GM19099 (cell line): ENCODE data around the gene NEURL3.

ENCODE experiments used
- POLR2A ChIP-seq: IDR thresholded peaks from 3 replicates; pipeline ENCODE4 v1.6.1; 2011; ENCODE audit warnings: low read depth; ENCODE audit not compliant: insufficient read length; ENCODE audit errors: extremely low read depth

The NEURL3 gene

DNA sequence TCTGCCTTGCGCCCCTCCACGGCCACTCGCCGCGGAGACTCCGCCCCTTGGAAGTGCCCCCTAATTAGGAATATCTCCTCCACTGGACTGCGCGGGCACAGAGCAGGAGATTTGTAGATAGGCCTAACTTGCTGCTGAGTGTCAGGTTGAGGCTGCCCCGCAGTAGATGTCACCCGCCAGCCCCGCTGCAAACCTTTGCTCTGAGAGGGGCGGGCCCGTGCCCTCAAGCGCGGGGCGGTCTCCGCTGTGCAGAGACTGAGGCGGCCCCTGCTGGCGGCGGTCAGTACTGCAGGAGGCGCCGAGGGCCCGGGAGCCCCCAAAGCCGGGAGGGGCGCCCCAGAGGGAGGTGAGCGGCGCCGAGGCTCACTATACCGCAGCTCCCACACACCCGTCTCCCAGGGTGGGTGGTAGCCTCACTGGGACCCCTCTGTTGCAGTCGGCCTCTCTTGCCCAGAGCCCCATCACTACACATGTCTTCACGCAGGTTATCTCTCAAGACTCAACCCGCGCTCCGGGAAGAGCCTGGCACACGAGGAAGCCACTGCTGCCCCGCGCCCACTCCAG is 2.9 kb upstream of the NEURL3 start:
- TF ChIP-seq POLR2A, result no peak

- TF ChIP-seq POLR2A, result no peak
Observed at GRCh38 chr2:96506907-96507240, 1.7 kb upstream of the NEURL3 start.

- no peak for TF ChIP-seq POLR2A
Observed at GRCh38 chr2:96506016-96506906, 1.1 kb upstream of the NEURL3 start.

DNA sequence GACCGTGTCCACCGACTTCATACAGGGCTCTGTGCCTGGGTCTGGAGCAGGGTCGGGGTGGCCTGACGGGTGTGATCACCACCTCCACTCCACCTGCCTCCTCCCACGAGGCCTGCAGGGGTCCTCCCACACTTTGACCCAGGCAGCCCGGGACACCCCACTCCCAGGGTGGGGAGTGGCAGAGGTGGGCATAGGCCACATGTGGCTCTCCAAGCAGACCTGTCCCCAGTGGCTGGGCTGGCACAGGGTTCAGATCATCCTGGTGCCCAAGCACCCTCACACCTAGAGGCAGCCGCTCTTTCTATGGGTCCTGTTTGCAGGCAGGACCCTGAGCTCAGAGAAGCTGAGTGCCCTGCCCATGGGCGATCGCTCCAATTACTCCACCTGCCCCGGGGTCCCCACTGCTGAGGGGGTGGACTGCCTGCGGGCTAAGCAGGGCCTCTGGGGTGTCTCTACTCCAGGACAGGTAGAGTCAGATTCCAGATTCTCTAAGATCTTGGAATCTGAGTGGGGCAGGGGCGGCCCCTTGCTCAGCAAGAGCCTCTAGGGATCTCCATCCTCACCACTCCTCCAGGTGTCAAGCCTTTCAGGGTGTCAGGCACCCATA is 1.4 kb downstream of the NEURL3 start:
- no peak for TF ChIP-seq POLR2A

- peak; percentile 25 for TF ChIP-seq POLR2A
Observed at GRCh38 chr2:96502891-96503636, 2.1 kb downstream of the NEURL3 start.

DNA sequence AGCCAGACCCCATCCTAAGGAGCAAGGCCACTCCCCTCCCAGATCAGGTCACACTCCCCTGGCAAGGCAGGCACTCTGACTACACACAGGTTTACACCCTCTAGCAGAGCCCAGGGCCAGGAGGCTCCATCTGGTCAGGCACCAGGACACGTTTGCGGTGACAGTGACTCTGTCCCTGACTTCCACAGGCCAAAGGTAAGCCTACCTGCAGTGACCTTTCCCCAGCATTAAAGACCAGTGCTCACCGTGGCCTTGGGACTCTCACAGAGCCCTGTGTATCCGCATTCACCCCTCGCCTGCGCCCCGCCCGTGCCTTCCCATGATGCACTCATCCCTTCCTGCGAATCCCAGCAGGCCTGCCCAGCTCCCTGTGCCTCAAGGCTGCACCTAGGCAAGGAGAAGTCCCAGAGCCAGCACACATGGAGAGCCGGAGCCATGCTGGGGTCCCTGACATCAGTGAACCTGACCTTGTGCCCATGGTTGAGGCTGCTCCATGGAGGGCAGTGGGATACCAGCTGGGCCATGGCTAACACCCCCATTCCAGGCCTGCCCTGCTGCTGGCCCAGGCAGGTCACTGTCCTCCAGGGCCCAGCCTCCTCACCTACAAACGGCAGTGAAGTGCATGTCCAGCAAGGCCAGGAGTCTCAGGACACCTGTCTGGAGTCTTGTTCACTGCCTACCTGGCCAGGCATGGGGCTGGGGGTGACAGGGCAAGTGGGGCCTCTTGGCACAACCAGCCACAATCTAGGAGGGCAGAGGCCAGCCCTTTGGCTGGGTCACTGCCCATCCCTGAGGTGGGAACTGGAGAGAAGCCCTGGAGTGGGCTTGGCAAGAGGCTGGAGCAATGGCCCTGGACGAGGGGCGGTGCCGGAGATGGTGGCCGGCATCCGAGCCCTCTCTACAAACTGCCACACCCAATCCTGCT is 3.0 kb downstream of the NEURL3 start:
- no peak for TF ChIP-seq POLR2A

- TF ChIP-seq POLR2A, result peak; percentile 20
Observed at GRCh38 chr2:96501471-96501874, 3.7 kb downstream of the NEURL3 start.

DNA sequence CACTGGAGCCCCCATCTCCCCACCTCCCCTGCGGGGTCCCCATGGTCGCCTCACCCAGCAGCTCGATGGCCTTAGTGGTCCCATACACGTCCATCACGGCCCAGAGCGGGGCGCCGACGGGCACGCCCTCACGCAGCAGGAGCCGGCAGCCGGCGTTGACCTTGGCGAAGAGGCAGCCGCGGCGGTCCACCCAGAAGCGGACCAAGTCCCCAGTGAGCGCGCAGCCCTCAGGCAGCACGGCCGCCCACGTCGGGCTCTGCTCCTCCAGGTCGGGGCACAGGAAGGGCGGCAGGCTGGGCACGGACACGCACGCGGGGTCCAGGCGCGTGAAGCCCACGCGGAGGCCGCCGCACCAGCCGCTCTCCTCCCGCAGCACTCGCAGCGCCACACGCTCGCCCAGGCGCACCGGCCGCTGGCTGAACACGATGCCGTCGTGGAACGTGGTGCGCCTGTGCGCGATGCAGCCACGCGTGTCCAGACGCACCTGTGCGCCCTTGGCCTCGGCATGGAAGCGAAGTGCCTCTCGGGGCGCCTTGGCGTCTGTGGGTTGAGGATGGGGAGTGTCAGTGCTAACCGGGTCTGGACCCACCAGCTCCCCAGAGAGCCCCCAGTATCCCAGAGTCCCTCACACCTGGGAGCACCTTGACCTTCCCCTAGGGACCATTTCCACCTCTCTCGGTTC is 4.6 kb downstream of the NEURL3 start:
- TF ChIP-seq POLR2A, result no peak

DNA sequence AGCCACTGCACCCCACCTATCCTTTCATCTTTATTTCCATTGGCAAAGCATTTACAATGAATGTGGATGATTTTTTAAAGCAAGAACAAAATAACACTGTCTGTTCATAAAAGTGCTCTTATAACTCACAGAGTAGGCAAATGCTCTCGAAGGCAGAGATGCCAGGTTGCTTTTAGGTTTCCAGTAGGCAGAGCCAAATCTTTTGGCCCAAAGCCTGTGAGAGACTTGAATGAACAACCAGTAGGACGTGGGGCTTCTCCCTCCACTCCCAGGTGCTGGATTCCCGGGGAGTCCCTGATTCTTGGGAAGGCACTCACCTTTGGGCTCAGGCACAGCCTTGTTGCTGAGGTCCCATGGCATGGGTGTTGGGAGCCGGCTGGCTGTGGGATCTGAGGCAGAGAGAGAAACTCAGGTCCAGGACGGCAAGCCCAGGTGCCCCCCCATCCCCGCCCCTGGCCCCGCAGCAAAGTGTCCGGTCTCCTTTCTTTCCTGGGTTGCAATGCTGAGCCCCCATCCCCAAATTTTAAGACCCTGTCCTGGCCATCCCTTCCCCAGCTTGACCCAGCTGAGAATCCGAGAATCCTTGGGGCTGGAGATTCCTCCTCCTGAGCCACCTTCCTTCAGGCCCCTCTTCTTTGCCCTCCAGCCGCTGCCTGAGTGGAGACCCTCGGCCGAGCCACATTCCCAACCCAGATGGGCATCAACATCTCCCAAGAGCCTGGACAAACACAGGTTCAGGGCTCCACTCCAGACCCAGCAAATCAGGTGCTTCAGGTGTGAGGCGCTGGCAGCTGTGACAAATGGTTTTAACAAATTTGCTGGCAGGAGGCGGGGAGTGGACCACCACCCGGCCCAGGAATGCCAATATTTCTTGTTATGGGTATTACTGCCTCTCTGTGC is 5.8 kb downstream of the NEURL3 start:
- TF ChIP-seq POLR2A, result no peak

GRCh38 chr2:96498021-96498431 is 7.1 kb downstream of the NEURL3 start:
- TF ChIP-seq POLR2A, result no peak

DNA sequence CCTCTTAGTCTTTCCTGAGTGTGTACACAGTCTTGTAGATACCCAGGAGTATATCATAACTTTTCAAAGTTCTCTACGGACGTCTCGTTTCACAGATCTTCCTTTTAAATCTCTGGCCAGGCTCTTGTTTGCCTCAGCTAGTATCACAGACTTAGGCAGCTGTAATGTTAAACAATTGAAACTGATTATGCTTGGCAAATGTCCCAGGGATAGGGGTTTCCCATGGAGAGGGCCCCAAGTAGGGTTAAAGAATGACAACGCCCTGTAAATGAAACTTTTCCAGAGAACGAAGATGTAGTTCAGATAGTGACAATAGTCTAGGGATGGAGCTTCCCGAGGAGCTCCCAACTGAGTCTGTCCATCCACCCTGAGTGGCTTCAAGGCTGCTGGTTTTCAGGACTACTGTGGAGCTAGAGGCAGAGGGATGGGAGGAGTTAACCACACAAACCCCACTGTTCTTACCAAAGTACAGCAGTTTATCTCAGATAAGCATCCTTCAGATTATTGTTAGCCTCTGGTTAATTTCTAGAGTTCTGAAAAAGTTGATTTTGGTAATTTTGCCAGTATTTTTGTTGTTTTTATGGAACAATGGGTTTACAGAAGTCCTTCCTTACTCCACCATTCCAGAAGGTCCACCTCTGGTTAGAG is 9.1 kb downstream of the NEURL3 start:
- no peak for TF ChIP-seq POLR2A

- no peak for TF ChIP-seq POLR2A
Observed at GRCh38 chr2:96494188-96494587, 11.0 kb downstream of the NEURL3 start.
